HG03135 (cell line): Measurements from ENCODE around the gene GRIA3.

Experiments used
- ATAC-seq: cut with Tn5 transposase; IDR thresholded peaks from one replicate; pipeline ENCODE4 v1.9.1; 2021; ENCODE audit warnings: mild to moderate bottlenecking, moderate library complexity; ENCODE audit not compliant: unreplicated experiment

The GRIA3 gene

DNA sequence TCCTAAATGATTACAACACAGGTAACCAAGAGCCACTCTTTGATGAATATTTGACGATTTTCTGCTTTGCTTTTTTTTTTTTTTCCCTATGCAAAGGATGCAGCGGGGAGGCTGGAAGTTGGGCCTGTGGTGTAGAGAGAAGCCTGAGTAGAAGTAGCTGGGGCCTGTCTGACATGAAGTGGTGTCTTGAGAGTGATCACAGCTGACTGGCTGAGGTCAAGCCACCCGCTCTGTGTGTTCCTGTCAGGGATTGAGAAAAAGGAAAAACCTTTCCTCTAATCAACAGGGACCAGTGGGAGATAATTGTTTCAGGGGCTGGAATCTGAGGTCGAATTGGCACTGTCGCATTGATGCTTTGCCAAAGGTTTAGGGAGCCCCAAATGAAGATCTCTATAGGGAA is 258.7 kb downstream of the GRIA3 start:
- ATAC-seq = no peak

DNA sequence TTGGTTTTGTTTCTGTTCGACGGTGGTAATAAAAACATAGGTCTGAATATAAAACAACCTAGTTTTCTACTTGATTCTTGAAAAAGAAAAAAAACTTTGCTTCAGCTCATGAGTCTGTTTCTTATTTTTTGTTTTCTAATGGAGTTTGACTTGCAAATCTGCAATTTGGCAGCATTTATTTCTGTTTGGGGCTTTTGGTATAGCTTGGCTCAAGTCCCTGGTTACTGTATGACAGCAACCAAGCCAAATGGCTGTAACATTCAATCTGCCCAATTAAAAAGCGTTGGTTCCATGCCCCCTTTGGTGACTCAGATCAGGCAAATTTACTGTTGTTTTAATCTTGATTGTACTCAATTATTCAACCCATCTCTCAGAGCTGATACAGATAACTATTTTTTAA is 263.4 kb downstream of the GRIA3 start:
- no peak for ATAC-seq

DNA sequence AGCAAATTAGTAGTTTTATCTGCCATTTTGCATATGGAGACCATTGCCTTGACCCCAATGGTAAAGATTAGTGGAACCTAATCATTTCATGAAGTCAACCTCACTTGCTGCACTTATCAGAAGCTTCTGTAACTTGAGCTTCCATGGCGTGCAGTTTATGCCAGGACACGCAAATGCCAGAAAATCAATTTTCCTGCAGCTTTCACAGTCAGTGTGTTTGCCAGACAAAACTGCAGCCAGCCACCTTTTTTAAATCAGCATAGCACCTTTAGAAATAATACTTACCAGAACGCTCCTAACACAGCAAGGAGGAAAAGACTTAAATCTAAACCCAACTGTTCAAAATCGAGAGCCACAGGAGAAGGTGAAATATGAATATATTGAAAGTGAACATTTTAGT is 265.3 kb downstream of the GRIA3 start:
- no peak for ATAC-seq

DNA sequence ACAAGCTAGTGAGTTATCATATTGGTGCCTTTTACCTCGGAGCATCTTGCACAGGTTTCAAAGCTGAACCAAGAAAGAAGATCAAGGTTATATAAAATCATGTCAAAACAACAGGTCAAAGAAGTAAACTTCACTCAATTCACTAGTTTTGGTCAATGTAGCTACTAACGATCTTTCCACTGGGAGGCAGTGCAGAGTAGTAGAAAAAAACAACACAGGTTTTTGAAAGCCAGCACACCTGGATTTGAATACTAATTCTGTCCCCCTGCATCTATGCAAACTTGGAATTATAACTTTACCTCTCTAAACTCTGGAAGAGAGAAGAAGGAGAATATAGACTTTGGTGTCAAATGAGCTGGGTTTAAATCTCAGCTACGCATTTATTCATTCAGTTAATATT is 266.1 kb downstream of the GRIA3 start:
- ATAC-seq = no peak

DNA sequence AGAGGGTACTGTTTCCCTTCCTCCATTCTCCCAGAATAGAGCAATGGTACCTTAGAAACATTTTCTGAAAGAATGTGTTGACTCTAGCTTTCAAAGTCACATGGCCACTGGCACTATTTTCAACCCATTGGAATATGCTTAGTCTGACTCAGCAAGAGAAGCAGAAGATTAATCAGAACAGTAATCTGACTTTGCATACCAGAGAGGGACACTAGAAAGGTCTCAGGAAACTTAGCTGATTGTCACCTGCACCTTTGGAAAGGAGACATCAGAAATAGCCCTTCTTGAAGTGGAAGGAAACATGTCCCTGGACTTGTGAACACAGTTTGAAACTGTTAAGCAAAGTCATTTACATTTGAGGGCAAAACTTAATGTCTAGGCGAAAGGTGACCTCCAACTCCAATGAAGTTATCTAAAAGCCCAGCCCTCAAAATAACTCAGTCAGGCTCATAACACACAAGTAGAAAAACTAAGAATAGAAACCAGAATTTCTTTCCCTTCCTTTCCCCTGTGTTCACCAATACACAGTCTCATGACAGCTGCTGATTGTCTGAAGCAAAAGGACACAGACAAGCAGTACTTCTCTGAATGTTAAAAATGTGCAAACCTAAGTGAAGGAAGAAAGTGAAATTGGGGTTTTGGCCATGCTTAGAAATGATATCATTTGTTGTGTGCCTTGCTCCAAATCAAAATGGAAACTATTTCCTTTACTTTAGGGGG is 270.8 kb downstream of the GRIA3 start:
- ATAC-seq = no peak

DNA sequence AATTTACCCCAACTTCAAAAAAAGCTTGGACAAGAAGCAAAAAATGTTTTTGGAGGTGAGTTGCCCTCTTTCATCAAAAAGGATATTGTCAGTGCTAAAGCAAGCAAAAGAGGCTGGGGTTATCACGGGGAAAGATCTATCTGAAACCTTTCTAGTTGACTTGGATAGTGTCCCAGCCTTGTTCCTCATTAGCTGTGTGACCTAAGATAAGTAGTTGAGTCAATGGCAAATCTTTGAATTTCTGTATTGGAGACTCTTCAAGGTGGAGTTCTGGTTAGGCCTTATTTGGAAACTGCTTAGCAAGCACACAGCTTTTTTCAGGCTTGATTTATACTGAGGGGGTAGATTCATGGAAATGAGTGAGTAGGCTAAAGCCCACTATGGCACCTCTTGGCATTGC is 271.6 kb downstream of the GRIA3 start:
- no peak for ATAC-seq

DNA sequence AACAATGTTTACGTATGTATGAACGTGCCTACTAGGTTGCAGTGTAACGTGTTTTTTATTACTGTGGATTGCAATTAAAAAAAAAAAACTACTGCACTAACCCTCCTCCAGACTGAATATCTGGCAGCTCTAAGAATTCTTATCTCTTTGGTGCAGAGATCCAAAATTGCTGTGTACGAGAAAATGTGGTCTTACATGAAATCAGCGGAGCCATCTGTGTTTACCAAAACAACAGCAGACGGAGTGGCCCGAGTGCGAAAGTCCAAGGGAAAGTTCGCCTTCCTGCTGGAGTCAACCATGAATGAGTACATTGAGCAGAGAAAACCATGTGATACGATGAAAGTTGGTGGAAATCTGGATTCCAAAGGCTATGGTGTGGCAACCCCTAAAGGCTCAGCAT is 280.6 kb downstream of the GRIA3 start:
- no peak for ATAC-seq

DNA sequence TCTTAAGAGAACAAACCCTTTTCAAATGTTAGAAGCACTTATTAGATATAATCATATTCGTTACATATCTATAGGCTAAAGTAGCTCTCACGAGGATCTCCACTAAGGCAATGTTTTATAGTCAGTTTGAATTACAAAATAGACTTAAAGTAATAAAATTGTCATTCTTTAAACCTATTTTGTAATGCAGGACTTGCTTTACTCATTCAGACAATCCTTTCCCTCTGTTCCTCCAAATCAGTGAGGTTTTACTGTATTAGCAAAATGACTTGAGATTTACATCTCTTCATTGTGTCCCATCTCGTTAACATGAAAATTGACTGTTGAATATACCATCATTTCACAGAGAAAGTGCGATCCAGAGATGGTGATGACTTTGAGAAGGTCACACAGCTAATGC is 284.4 kb downstream of the GRIA3 start:
- no peak for ATAC-seq

DNA sequence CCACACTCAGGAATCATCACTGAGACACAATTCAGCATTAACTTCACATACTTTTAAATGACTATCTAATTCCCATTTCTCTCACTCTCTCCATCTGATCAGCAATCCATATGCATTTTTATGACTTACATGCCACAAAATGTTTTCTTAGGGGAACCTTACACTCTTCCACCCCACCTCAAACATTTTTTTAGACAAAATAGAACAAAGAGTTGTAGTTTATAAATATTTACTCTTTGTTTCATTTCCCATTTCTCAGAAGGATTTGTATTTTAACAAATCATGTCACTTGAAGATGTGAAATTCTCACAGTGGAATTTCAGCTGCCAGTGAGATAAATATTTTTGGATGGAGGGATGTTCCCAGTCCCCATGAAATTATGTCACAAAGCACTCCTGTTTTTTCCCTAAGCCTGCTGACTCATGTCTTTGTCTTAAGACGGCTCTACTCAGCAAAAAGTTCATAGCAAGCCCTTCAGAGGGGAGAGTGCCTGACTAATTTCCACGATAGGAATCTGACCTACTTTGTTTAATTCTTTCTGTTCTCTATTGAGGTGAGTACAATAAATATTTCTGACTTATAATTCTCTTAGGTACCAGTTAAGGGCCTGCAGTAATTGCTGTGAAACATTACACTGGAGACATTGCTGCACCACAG is 291.1 kb downstream of the GRIA3 start:
- no peak for ATAC-seq

DNA sequence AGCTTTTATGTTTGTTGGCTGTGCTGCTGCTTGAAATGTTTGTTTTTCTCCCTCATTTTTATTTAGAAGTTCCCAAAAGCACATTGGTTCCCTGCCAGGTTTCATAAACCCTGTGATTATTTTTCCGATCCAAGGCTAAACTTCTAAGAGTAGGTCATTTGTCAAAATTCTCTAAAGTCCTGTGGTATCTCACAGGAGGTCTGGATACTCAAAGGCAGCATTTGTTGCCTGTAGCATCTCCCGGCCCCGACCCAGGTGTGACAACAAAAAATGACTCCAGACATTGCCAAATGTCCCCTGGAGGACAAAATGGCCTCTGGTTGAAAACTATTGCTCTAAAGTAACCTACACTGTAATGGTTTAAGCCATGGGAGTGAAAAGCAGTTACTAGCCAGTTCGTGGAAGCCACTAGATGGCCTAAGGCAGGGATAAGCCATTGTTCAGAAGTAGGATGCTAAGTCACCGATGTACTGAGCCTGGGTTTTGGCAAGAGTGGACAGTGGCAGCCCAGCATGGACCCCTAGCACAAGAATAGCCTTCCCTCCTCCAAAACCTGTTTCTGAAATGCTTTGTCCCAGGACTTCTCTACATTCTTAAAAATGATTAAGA is 292.6 kb downstream of the GRIA3 start:
- no peak for ATAC-seq

DNA sequence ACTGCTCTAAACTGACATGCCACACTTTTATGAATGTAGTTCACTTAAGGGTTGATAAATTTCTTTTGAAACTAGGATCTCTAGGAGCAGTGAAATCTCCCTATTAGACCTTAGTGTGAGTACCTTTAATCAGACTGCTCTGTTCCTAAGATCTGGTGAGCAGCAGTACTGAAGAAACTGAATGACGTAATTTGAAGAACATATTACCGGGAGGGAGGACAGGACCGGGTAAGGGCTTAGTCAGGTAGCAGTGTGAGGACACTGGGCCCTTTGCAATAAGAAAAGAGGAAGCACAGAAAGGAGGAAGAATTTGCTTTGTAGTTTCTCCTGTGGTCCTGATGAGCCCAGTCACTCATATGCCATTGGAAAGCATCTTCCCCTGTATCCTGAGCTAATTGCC is 293.6 kb downstream of the GRIA3 start:
- ATAC-seq = no peak

DNA sequence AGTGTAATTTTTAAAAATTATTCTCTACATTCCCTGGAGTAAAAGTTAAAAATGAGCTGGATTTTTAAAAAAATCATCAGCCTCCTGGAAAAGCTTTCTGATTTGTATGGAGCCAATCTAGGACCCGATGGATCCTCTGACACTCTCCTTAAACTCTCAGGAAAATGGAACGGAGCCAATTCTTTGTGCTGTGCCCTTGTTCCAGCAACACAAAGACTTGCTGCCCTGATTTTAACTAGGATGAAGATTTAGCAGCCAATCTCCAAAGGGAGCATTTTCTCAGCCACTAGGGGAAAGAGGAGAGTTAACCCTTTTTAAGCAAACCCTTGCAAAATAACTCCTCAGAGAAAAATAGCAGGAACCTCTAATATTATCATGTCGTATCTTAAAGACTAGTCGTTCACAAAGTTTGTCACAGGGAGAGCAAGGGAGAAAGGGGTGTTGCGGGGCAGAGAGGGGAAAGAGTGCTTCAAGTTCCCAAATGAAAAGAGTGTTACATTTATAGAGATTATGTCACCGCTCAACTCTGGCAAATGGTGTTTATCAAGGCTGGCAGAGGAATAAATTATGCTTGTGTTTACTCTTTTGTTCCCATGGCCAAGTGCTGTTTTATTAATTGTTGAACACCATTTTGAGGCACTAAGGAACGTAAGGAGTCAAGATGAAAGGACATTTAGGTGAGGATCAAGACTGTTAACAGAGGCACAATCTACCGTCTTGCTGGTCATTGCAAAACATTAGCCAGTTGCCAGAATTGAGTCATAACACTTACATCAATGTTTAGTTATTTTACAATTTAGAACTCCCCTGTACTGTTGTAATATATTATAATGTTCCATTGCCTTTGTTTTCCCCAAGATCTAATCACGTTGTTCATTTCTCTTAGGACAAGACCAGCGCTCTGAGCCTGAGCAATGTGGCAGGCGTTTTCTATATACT is 298.1 kb downstream of the GRIA3 start:
- no peak for ATAC-seq

DNA sequence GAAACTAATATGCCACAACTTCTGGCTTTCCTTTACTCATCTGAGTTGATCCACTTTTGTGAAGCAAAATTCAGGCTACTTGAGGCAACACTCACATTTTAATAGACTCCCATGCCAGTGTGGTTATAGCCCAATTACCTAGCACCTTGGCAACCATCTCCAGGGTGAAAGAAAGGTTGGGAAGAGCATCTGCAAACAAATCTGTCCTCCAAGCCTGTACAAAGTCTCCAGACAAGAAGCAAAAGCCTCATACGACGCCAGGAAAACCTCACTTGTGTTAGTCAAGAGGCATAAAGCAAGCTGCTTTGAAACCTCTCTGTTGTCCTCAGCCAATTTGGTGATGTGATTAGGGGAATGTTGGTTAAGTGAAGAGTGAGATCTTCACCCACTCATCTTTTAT is 302.2 kb downstream of the GRIA3 start:
- ATAC-seq = no peak

DNA sequence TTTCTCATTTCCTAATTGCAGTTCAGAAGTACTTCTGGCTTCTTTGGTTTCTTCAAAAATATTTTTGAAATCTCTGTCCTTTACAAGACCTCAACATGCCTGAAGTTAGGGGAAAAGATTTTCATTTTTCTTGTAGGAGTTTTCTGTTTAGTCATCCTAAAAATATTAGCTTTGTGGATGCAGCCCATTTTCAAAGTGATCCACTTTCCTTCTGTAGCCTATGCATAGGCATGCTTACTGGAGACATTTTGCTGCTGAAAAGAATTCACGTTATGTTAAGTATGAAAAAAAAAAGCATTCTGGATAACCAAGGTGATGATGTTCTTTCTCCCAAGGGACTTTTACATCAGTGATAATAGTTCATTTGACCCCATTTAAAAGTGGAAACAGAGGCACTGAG is 303.2 kb downstream of the GRIA3 start:
- ATAC-seq = no peak

DNA sequence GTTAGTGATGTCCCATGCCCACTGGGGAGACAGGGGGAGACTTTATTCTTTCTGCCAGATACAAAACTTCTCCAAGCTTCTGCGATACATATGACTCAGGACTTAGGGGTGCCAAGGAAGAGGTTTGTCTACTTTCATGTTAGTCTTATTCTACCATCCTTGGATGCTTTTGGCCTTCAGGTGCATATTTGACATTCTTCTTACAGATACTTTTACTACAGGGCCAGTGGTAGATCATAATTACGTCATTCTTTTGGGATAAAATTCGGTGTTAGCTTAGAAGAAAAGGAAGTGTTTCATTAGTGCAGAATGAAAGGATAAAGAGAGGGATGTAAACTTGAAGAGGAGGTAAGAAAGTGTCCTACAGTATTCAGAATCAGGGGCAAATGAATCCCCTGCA is 303.6 kb downstream of the GRIA3 start:
- no peak for ATAC-seq

DNA sequence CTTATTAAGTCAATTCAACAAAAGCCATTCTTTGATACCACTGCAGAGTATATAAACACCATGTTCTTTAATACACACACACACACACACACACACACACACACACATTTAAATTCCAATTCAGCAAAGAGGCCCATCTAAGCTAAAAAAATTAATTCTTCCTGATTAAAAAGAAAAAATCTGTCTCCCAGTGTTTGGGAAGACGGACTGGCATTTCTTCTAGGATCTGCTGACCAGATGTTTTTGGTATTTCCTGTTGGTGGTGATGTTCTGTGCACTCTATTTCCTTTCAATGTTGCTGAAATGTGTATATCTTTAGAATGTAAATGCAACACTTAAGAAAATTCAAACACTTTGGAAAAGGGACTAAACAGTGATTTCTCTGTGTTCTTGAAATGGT is 304.9 kb downstream of the GRIA3 start:
- no peak for ATAC-seq

DNA sequence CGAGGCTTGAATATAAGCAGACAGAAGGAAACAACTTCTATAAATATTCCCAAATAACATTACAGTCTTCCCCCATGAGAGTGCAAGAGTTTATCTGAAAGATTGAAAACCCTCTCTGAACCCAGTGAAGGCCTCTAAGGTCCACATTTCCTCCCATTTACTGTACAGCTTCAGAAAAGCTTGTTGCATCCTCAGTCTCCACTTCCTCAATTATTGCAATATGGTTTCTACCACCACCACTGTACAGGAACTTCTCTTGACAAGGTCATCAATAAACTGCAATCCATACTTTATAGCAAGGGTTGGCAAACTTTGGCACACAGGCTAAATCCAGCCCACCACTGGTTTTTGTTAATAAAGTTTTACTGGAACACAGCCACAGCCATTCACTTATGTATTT is 309.8 kb downstream of the GRIA3 start:
- ATAC-seq = no peak

DNA sequence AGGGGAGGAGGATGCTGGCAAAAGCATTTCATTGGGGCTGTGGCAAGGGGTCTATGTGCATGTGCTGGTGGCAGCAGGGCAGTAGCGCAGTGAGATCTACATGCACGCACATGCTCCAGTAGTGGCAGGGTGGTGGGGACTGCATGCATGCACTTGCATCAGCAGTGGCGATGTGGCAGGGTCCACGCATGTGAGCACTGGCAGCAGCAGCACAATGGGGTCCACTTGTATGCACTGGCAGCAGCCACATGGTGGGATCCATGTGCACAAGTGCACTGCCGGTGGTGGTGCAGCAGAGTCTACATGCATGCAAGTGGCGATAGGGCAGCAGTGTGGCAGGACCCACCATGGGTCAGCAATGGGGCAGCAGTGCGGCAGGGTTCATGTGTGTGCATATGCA is 315.7 kb downstream of the GRIA3 start:
- no peak for ATAC-seq

DNA sequence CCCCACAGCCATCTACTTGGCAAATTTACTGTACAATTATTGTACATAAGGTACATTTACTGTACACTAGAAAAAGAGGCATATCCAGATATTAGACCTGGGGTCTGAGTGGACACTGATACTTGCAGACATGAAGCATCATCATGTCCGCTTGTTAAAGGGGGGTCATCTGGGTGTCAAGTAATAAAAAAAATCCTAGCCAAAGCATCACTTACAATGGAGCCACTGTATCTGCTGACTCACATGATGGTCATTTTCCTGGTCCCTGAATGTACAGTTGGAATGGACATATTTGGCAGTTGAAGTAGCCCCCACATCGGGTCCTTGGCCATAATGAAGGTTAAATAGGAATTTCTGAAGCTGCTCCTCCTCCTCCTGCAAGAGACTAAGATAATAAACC is 320.0 kb downstream of the GRIA3 start:
- ATAC-seq = no peak

DNA sequence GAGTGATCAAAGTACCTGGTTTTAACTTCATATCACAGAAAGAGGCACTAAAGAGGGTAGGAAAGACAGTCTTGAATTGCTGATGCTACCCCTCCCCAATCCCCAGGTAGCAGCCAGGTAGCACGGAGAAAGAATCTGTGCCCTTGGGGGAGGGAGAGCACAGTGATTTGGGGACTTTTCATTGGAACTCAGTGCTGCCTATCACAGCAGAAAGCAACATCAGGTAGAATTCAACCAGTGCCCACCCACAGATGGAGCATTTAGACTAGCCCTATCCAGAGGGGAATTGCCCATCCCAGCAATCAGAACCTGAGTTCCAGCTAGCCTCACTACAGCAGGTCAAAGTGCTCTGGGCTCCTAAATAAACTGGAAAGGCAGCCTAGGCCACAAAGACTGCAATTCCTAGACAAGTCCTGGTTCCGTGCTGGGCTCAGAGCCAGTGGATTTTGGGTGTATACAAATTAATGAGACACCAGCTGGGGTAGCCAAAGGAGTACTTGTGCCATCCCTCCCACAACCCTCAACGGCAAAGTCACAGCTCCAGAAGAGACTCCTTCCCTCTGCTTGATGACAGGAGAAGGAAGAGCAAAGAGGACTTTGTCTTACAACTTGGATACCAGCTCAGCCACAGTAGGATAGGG is 320.7 kb downstream of the GRIA3 start:
- ATAC-seq = no peak
